HG03558 (cell line): Measurements from ENCODE around the gene TET1.
"Not testable (repeated sequence)": the region's sequence is repeated elsewhere in the genome, so short reads cannot be mapped to it uniquely, and the experiment has no call there.

Experiments
- ATAC-seq: cut with Tn5 transposase; IDR thresholded peaks from one replicate; pipeline ENCODE4 v1.9.1; 2021; ENCODE audit warnings: moderate number of reproducible peaks; ENCODE audit not compliant: unreplicated experiment; ENCODE audit errors: extremely low read depth

The TET1 gene

DNA sequence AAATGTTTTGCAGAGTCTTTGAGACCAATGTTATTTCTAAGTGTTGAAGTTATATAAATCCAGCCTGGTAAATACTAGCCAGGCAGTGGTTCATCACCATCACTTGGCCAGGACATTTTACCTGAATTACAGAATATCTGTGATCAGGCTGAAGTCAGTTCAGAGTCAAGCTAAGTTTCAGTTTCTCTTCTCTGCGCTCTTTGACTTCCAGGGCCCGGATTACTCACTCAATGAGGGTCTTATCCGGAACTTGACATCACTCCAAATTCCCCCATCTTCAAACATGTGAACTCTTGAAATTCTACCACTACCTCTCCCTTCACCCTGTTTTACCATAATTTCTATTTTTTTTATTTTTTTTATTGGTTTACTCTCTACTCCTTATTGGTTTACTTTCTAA, 124.3 kb downstream of the TET1 start:
- no peak for ATAC-seq

DNA sequence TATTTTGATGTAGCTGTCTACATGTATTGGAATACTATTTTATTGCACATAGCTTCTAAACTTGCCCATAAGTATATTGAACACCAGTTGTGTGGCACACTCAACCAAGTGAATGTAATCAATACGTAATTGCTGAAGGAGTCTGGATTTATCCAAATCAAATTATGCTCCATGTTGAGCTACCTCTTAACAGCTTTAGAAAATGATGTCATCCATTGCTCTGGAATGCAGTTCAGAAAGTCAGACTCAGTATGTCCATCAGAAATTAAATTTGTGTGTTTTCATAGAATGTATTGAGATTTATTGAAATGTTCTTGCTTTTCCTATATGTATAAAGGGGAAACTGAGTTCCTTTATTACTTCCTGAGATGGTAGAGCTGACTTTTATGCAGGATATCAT, 135.9 kb downstream of the TET1 start:
- ATAC-seq, result no peak

DNA sequence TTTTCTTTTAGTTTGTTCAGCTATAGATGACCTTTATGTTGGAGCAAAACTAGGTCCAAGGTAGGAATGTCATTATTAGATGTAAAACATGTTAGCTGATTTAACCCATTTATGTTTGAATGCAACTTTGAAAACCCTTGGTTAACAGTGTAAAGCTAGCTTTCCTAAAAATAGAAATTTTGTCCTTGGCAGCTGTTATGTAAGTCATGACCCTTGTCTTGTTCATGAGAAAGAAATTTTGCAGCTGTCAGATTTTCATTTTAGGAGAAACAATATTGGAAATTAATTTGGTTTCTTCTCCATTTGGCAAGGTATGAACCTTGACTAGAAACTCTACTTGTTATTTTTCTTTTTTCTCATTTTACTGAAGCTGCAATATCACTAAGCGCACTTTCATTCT, 137.0 kb downstream of the TET1 start:
- ATAC-seq, result no peak

DNA sequence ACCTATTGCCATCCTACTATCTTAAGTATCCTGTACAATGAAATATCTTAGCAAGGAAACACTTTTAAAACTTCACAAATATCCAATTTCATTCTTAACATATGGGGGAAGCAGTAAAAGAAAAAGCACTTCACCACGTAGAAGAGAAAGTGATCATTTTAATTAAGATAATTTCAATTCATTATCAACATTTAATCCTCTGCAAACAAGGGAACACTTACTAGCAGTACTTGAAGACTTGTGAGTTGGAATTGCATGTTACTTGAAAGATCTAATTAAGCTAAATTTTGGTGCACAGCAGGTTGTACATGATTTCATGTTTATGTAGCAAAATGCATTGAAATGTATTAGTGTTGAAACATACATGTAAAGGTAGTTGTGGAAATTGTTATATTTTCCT, 140.1 kb downstream of the TET1 start:
- no peak for ATAC-seq

DNA sequence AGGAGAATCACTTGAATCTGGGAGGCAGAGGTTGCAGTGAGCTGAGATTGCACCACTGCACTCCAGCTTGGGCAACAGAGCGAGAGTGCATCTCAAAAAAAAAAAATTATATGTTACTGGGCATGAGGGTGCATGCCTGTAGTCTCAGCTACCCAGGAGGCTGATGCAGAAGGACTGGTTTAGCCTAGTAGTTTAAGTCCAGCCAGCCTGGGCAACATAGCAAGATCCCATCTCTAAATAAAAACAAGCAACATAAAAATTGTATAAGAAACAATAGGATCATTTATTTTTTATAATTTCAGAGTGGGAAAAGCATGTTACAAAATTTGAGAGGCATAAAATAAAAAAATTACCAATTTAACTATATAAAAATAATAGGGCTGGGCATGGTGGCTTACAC, 145.4 kb downstream of the TET1 start:
- no peak for ATAC-seq

DNA sequence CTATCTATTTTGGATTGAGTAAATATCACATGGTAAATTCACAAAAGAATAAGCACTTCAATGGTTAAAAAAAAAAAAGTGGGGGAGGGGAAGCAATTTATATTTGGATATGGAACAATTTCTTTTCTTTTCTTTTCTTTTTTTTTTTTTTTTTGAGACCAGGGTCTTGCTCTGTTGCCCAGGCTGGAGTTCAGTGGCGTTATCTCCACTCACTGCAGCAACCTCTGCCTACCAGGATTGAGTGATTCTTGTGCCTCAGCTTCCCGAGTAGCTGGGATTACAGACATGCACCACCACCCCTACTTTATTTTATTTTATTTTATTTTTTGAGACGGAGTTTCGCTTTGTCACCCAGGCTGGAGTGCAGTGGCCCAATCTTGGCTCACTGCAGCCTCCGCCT, 148.8 kb downstream of the TET1 start:
- ATAC-seq, result not testable (repeated sequence)

DNA sequence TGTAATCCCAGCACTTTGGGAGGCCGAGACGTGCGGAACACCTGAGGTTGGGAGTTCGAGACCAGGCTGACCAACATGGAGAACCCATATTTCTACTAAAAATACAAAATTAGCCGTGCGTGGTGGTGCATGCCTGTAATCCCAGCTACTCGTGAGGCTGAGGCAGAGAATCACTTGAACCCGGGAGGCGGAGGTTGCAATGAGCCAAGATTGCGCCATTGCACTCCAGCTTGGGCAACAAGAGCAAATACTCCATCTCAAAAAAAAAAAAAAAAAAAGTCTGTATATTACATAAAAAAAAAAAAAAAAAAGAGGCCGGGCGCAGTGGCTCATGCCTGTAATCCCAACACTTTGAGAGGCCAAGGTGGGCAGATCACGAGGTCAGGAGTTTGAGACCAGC, 152.9 kb downstream of the TET1 start:
- not testable (repeated sequence) for ATAC-seq

DNA sequence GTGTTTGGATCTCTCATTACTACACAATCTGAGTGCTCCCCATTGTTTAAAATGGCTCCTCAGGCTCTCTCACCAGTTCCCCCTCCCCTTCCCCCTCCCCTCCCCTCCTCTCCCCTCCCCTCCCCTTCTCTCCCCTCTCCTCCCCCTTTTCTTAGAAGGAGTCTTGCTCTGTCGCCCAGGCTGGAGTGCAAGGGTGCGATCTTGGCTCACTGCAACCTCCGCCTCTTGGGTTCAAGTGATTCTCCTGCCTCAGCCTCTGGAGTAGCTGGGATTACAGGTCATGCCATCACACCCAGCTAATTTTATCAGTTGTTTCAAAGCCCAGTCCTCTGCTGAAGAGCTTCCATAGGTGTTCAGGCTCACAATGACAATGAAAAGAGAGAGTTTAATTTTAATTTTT, 157.3 kb downstream of the TET1 start:
- no peak for ATAC-seq

DNA sequence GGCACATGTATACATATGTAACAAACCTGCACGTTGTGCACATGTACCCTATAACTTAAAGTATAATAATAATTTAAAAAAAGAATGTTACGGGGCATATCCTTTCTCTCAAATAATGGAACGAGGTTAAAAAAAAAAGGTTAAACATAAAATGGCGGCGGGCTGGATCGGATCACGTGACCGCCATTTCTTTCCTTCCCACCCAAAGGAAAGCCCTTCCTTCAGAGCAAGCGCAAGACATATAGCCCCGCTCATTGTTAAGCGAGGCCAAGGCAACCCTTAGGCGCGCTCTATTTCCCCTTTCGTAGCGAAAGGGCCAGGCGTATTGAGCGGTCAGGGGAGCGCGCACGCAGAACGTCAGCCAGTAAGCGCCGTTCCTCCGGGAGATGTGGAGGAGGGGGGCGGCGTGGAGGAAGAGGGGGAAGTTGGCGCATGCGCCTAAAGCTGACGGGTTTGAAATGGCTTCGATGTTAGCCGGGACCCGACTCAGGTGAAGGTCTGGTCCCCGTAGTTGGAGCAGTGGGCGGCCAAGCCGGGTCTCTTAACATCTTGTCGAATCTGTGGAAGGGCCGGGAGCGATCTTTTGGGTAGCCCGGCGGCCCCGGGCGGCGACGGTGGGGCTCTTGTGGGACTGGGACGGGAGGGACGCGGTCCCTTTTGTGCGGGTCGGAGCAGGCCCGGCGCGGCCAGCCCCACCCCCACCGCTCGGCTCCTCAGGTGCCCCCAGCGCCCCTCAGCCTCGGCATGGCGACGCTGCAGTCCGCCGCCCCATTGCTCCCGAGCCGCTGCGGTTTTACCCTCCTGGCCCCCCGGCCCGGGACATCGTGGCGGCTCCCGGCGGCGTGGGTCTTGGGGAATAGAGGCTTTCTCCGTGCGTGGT, 160.9 kb downstream of the TET1 start, which contains the start of gene CCAR1:
Gene CCAR1 (plus strand): TSS at position 447 of the 880 bp plus-strand sequence. CDS start 1,266 bp downstream, outside the sequence.
- ATAC-seq, result peak; percentile 97

DNA sequence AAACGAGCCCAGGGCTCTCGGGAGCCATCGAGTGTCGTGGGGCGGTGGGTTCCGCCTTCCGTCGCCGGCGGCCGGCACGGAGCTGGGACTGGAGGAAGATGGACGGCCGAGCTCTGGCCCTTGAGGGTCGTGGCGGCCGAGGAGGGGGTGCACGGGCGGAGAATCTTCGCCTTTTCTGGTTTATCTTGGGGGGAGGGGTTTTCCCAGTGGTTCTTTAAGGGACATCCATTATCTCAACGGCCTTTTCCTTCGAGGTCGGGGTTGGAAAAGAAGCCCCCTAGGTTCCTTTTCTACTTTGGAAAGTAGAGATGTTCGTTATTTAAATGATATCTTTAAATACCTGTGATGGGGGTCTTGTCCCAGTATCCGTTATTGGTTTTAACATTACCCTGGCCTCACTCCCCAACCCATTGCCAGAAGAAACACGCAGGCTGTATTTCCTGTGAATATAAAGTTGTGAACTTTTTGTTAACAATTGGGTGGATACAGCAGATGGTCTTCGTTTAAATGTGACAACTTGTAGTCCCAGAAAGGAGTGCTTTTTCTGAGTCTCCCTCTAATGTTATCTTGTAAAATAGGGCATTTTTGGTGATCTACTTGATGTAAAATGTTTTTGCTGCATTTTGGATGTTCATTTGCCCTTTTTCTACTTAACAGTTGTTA, 161.7 kb downstream of the TET1 start:
- ATAC-seq, result no peak

DNA sequence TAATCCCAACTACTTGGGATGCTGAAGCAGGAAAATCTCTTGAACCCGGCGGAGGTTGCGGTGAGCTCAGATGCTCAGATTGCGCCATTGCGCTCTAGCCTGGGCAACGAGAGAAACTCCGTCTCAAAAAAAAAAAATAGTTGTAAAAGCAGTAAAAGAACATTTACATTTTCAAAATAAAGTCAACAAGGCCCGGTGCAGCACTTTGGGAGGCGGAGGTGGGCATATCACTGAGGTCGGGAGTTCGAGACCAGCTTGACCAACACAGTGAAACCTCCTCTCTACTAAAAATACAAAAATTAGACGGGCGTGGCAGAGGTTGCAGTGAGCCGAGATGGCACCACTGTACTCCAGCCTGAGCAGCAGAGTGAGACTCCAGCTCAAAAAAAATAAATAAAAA, 164.9 kb downstream of the TET1 start:
- no peak for ATAC-seq

DNA sequence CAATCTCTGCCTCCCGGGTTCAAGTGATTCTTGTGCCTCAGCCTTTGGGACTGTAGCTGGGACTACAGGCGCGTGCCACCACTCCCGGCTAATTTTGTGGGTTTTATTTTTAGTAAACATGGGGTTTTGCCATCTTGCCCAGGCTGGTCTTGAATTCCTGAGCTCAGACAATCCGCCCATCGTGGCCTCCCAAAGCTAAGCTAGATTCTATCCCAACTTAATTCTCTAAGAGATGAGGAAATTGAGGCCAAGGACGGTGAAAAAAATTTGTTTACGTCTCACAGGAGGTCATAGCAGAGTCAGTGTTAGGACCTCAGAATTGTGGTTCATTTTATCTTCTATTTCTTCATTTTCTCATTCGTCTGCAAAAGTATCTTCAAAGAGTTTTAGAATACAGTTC, 167.0 kb downstream of the TET1 start:
- no peak for ATAC-seq

DNA sequence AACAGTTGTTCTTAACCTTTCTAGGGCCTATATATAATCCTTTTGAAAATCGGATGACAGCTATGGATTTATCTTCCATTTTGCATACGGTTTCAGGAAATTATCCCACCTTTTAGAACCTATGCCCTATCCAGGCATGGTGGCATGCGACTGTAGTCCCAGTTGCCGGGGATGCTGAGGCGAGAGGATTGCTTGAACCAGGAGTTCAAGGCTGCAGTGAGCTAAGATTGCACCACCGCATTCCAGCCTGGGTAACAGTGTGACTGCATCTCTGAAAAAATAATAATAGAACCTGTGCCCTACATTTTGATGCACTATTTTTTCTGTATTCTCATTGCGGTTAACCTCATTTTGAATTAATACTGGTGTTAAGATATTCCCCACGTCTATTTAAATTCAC, 172.5 kb downstream of the TET1 start:
- no peak for ATAC-seq

DNA sequence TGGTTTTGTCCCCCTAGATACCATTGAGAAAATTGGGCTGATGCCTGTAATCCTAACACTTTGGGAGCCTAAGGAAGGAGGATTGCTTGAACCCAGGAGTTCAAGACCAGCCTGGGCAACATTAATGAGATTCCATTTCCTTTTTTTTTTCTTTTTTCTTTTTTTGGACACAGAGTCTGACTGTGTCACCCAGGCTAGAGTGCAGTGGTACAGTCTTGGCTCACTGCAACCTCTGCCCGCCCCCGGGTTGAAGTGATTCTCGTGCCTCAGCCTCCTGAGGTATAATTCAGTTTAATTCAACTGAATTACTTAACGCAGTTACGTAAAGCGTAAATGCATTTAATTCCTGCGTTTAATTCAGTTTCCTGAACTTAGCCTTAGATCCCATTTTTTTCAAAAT, 174.2 kb downstream of the TET1 start:
- no peak for ATAC-seq

DNA sequence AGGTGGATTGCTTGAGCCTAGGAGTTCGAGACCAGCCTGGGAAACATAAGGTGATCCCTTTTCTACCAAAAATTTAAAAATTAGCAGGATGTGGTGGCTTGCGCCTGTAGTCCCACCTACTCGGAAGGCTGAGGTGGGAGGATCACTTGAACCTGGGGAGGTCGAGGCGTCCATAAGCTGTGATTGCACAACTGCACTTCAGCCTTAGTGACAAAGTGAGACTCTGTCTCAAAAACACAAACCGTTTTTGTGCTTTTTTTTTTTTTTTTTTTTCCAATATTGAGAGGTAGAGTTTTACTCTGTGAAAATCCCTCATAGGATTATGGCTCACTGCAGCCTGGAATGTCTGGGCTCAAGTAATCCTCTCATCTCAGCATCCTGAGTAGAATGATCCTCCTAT, 175.0 kb downstream of the TET1 start:
- ATAC-seq, result no peak

DNA sequence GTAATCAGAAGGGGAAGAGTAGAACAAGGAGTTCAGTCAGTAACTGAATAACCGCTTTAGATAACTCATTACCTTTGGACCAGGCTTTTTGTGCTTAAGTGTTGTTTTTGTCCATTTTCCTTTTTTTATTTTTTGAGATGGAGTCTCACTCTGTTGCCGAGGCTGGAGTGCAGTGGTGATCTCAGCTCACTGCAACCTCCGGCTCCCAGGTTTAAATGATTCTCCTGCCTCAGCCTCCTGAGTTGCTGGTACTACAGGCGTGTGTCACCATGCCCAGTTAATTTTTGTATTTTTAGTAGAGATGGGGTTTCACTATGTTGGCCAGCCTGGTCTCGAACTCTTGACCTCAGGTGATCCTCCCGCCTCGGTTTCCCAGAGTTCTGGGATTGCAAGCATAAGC, 175.6 kb downstream of the TET1 start:
- not testable (repeated sequence) for ATAC-seq

DNA sequence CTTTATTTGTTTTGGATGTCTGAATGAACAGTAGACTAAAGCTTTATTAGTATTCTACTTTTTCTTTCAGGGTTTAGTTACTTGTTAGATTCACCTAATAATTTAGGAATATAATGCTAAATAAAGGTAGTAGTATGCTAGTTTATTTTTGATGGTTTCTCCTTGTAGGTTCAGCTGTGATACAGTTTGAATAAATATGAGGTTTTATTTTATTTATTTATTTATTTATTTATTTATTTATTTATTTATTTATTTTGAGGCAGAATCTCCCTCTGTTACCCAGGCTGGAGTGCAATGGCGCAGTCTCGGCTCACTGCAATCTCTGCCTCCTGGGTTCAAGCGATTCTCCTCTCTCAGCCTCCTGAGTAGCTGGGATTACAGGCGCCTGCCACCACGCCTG, 180.5 kb downstream of the TET1 start:
- not testable (repeated sequence) for ATAC-seq

DNA sequence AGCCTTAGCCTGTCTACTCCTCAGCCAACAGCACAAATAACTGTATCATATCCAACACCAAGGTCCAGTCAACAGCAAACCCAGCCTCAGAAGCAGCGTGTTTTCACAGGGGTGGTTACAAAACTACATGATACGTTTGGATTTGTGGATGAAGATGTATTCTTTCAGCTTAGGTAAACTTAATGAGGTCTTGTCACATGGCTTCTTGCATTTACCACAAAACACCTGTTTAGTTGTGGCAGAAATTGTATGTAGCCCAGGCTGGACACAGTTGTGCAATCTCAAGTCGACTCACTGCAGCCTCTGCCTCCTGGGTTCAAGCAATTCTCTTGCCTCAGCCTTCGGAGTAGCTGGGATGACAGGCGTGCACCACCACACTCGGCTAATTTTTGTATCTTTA, 182.3 kb downstream of the TET1 start:
- ATAC-seq, result no peak
